ENCODE measurements around the gene SEC63.
"Not testable (repeated sequence)": the region's sequence is repeated elsewhere in the genome, so short reads cannot be mapped to it uniquely, and the experiment has no call there.

The SEC63 gene

DNA sequence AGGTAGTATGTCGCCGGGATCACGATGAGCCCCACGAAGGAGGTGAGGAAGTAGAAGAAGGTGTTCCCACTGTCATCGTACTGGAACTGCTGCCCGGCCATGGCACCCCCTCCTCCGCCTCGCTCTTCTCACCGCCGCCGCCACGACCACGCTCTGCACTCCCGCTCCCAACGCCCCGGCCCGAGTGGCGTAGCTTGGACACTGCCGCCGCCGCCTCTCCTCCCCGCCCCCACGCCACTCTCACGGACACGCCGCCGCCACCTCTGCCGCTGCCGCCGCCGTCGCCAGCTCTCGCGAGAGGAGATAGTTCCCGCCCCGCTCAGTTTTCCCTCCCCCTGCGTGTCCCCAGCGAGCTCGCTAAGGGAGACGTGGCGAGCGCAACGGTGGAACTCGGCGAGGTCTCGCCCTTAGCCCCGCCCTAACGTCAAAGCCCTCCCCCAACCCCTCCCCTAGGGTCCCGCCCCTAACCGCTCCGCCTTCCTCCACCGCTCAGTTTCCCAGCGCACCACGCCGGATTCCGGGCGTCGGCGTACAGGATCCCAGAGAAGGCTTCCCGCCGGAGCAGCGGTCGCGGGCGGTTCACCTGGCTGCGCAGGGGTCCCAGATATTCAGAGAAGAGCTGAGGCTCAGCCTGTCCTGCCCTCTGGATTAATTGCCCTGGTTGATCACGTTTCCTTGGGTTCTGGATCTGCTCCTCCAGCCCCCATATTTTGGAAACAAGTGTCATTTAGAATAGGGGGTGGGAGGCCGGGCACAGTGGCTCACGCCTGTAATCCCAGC is at the start of gene SEC63:
SEC63 (minus strand) TSS at position 300 of the 780 bp plus-strand sequence; CDS start at position 101, 199 bp downstream.
- ATAC-seq (peak; percentile 99), DNase-seq (peak; percentile 98)

- DNase-seq: no peak
- no peak for ATAC-seq
Measured at GRCh38 chr6:108005961-108006360, 48.0 kb upstream of the SEC63 start.

- DNase-seq (no peak), ATAC-seq (no peak)
Measured at GRCh38 chr6:108004861-108005260, 46.9 kb upstream of the SEC63 start.

GRCh38 chr6:108002365-108003221 is 44.6 kb upstream of the SEC63 start:
- ATAC-seq (no peak), DNase-seq (no peak)

- ATAC-seq (no peak), DNase-seq (no peak)
Measured at GRCh38 chr6:108001696-108002231, 43.8 kb upstream of the SEC63 start.

- not testable (repeated sequence) for DNase-seq, ATAC-seq
Measured at GRCh38 chr6:108000259-108000658, 42.3 kb upstream of the SEC63 start.

DNA sequence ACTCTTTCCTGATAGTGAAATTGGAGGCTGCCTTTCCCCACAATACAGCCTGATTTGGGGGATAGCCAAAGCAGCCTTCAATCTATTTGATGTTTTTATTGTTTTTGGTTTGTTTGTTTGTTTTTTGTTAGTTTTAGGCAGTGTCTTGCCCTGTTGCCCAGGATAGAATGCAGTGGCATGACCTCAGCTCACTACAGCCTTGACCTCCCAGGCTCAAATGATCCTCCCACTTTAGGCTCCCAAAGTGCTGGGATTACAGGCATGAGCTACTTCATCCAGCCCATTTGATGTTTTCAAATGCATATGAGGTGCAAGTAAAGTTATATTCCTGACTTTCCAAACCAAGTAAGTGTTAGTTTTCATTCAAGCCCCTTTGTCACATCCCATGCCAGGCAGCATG is 41.3 kb upstream of the SEC63 start:
- no peak for ATAC-seq
- DNase-seq: no peak

DNA sequence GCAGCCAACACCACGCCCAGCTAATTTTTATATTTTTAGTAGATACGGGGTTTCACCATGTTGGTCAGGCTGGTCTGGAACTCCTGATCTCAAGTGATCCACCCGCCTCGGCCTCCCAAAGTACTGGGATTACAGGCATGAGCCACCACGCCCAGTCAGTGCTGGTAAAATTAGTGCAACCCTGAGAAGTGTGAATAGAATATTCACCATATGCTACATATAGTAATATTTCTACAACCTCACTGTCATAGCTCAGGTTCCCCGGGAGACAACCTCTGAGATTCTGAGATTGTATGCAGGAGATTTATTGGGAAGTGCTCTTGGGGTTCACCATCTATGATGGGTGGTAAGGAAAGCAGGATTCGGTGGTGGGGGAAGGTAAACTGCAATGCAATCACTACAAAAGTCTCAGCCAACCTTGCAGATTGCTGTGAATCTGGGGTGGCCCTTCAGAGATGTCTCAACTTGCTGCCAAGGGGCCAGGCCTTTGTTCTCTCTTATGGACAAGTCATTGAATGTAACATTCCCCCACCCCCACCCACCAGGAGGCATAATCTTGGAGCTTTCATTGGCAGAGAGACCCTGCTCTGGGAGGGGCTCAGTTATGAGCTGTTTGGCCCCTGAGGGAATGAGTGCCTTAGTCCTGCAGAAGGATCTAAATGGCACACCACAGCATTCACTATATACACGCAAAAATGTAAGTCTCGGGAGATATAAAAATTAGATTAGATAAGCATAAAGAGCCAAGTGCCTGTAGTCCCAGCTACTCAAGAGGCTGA is 34.0 kb upstream of the SEC63 start:
- ATAC-seq (no peak), DNase-seq (no peak)

- no peak for DNase-seq
Measured at GRCh38 chr6:107991061-107991460, 33.1 kb upstream of the SEC63 start.

DNA sequence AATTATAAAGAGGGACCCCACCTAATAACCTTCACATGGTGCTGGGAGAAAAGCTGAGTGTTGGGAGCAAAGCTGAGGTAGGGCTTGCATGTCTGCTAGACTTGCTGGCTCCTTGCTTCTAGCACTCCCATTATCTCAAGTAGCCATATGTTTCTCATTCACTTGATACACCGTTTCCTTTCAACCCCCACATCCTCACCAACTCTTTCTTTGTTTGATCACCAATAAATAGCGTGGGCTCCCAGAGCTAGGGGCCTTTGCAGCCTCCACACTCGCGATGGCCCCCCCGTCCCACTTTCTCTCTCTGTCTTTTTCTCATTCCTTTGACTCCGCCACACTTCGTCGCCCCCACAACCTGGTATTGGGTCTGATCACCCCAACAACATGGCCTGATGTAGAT is 32.6 kb upstream of the SEC63 start:
- not testable (repeated sequence) for ATAC-seq, DNase-seq

More at GRCh38 chr6:107991061-107991460, 33.1 kb upstream of the SEC63 start:
- ATAC-seq: no peak

DNA sequence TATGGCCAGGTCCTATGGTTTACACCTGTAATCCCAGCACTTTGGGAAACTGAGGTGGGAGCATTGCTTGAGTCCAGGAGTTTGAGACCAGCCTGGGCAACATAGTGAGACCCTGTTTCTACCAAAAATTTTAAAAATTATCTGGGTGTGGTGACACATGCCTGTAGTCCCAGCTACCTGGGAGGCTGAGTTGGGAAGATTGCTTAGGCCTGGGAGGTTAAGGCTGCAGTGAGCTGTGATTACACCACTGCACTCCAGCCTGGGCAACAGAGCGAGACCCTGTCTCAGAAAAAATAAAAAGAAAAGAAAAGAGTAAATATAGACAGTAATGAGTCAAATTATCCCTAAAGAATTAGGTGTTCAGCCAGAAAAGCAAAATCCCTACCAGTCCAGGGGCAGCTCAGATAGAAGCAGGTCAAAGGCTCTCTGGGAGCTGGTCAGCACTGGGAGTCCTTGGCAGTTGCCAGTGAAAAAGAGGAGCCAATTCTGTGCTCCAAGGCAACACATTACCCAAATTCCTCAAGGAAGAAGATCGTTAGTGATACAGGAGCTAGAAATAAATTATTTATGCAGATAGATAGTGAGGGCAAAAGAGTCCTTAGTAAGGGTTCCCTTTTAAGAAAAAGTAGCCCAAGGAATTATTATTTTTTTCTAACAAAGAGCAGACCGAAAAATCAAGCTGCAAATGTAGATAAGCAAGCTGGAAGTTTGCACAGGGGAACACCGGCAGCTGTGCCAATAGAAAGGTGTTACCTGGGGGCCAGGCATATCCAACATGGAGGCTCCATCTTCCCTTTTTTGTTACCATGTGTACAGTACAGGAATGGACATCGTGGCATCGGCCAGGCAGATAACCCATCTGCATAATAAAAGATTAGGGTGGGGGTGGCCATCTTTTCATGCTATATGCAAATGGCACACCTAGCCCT is 31.4 kb upstream of the SEC63 start:
- DNase-seq (no peak), ATAC-seq (no peak)

GRCh38 chr6:107988570-107988969 is 30.6 kb upstream of the SEC63 start:
- no peak for ATAC-seq
- no peak for DNase-seq

DNA sequence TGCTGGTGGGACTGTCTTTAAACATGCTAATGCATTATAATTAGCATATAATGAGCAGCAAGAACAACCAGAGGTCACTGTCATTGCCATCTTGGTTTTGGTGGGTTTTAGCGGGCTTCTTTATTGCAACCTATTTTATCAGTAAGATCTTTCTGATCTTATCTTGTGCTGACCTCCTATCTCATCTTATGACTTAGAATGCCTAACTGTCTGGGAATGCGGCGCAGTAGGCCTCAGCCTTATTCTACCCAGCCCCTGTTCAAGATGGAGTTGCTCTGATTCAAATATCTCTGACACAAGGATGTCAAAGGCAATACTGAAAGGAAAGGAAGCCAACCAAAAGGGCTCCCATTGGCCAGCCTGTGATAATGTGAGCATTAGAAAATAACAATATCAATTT is 29.8 kb upstream of the SEC63 start:
- no peak for DNase-seq
- no peak for ATAC-seq

DNA sequence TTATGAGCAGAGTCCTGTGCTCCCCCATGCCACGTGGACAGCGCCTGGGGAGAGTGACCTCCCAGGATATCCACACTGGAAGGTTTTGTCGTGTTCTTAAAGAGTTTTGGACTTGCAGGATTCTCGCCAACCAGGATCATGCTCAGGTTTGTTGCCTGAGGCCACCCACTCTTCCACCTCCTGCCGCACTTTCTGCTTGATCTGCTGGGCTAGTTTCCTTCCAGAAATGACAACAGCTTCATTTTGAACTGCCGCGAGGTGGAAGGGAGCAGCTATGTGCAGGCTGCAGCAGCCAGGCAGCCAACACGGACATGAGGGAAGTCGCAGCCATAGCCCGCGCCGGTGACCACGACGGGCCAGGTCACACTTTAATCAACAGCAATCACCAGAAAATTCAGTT is 27.7 kb upstream of the SEC63 start:
- DNase-seq (no peak), ATAC-seq (no peak)

GRCh38 chr6:107983811-107984210 is 25.8 kb upstream of the SEC63 start:
- no peak for ATAC-seq
- no peak for DNase-seq

GRCh38 chr6:107982486-107982885 is 24.5 kb upstream of the SEC63 start:
- DNase-seq: no peak

GRCh38 chr6:107981695-107982094 is 23.7 kb upstream of the SEC63 start:
- ATAC-seq (no peak), DNase-seq (no peak)

More at GRCh38 chr6:107982486-107982885, 24.5 kb upstream of the SEC63 start:
- ATAC-seq: no peak

- DNase-seq (no peak), ATAC-seq (no peak)
Measured at GRCh38 chr6:107977283-107977682, 19.3 kb upstream of the SEC63 start.

DNA sequence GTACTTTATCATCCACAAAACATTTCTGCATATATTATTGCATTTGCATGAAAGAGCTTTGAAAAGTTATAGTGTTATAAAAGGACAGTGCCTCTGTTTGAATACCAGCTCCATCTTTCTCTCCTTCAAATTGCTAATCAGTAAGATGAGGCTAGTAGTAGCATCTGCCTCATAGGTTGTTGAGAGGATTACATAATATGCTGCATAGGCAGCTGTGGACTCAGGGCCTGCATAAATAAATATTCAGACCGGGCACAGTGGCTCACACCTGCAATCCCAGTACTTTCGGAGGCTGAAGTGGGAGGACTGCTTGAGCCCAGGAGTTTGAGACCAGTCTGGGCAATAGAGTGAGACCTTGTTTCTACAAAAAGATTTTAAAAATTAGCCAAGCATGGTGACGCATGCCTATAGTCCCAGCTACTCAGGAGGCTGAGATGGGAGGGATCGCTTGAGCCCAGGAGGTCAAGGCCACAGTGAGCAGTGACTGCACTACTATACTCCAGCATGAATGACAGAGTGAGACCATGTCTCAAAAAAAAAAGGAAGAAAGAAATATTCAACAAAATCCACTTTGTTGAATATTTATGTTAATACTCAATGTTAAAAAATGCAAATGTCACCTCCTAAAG is 18.3 kb upstream of the SEC63 start:
- ATAC-seq (no peak), DNase-seq (no peak)

DNA sequence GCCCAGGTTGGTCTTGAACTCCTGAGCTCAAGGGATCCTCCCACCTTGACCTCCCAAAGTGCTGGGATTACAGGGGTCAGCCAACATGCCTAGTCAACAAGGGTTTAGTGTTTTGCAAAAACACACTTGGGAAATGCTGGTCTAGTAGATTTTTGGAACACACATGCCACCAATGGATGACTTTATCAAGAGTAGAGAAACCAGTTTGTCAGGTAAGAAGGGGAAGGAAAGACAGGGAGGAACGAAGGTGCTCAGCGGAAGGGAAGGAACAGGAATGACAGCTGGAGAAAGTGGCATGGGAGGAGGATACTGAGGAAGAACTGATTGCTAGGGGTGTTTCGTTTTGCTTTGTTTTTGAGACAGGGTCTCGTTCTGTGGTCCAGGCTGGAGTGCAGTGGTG is 15.6 kb upstream of the SEC63 start:
- no peak for DNase-seq

More for the DNA sequence above, 15.6 kb upstream of the SEC63 start:
- ATAC-seq: no peak
